Neural cell (in vitro differentiated cells): ENCODE measurements around the gene LEPR. TPM values are rescaled to one million over a fixed set of nuclear protein-coding genes. Genes with fewer than 3 reads are reported as not detected.

Experiments
- H2AFZ ChIP-seq: fragments of 200-600, 300-800 bp; sonication (generic), shearing (Covaris generic); 2 replicates; pipeline ENCODE4 v1.6.0; 2014; ENCODE audit warnings: low read depth, mild to moderate bottlenecking, antibody characterized with exemption, low read length, moderate library complexity
- H3F3A ChIP-seq: fragments of 200-600 bp; shearing (Covaris generic); 2 replicates; pipeline ENCODE4 v1.6.1; 2016; ENCODE audit warnings: mild to moderate bottlenecking, moderate library complexity, mixed read lengths, antibody characterized with exemption, low read length; ENCODE audit not compliant: insufficient read depth, poor library complexity, severe bottlenecking
- H3K27ac ChIP-seq: fragments of 200-600, 300-800 bp; sonication (generic), shearing (Covaris generic); 2 replicates; pipeline ENCODE4 v1.5.1; 2014; ENCODE audit warnings: mild to moderate bottlenecking, low read length, moderate library complexity
- H3K27me3 ChIP-seq: fragments of 300-800, 200-600 bp; sonication (generic), shearing (Covaris generic); 2 replicates; pipeline ENCODE4 v1.6.0; 2014; ENCODE audit warnings: mild to moderate bottlenecking, low read depth, low read length, moderate library complexity; ENCODE audit not compliant: insufficient read depth
- H3K36me3 ChIP-seq: fragments of 300-800, 200-600 bp; sonication (generic), shearing (Covaris generic); 2 replicates; pipeline ENCODE4 v1.5.1; 2014; ENCODE audit warnings: mild to moderate bottlenecking, antibody characterized with exemption, low read length, moderate library complexity; ENCODE audit not compliant: insufficient read depth
- H3K4me2 ChIP-seq: fragments of 300-800, 200-600 bp; sonication (generic), shearing (Covaris generic); 2 replicates; pipeline ENCODE4 v1.6.0; 2014; ENCODE audit warnings: mild to moderate bottlenecking, low read length
- H3K4me3 ChIP-seq: fragments of 300-800, 200-600 bp; sonication (generic), shearing (Covaris generic); 2 replicates; pipeline ENCODE4 v1.5.1; 2014; ENCODE audit warnings: mild to moderate bottlenecking, low read length, moderate library complexity
- H3K79me2 ChIP-seq: fragments of 200-600 bp; shearing (Covaris generic); replicated peaks from 2 replicates; pipeline ENCODE4 v1.6.0; 2014; ENCODE audit warnings: mild to moderate bottlenecking, low read length, moderate library complexity; ENCODE audit not compliant: insufficient read depth
- H3K9ac ChIP-seq: fragments of 300-800, 200-600 bp; sonication (generic), shearing (Covaris generic); 2 replicates; pipeline ENCODE4 v1.6.1; 2016; ENCODE audit warnings: mild to moderate bottlenecking, low read length, mixed read lengths
- H3K9me2 ChIP-seq: fragments of 200-600 bp; shearing (Covaris generic); 2 replicates; pipeline ENCODE4 v1.6.1; 2016; ENCODE audit warnings: mild to moderate bottlenecking, low read length, mixed read lengths; ENCODE audit not compliant: insufficient read depth
- H3K9me3 ChIP-seq: fragments of 200-600, 300-800 bp; sonication (generic), shearing (Covaris generic); 2 replicates; pipeline ENCODE4 v1.6.1; 2016; ENCODE audit warnings: mild to moderate bottlenecking, mixed run types, low read length, moderate library complexity, mixed read lengths
- H4K20me1 ChIP-seq: fragments of 200-600 bp; shearing (Covaris generic); 2 replicates; pipeline ENCODE4 v1.6.1; 2016; ENCODE audit warnings: mild to moderate bottlenecking, mixed run types; ENCODE audit not compliant: insufficient read depth
- CTCF ChIP-seq: fragments of 450-650 bp; IDR thresholded peaks from 2 replicates; pipeline ENCODE4 v1.5.1; 2014; ENCODE audit warnings: antibody characterized with exemption, mild to moderate bottlenecking, moderate library complexity; ENCODE audit not compliant: poor library complexity, severe bottlenecking
- EP300 ChIP-seq: fragments of 450-650 bp; conservative IDR thresholded peaks from 2 replicates; pipeline ENCODE4 v1.6.1; 2014; ENCODE audit warnings: antibody characterized with exemption, mild to moderate bottlenecking, moderate library complexity; ENCODE audit not compliant: poor library complexity, severe bottlenecking
- EZH2 ChIP-seq: fragments of 200-600, 300-800 bp; shearing (Covaris generic), sonication (generic); IDR thresholded peaks from 2 replicates; pipeline ENCODE4 v1.6.1; 2014; ENCODE audit warnings: antibody characterized with exemption, low read length, borderline replicate concordance, mild to moderate bottlenecking; ENCODE audit not compliant: insufficient read depth, poor library complexity, severe bottlenecking
- MXI1 ChIP-seq: fragments of 450-650 bp; conservative IDR thresholded peaks from 2 replicates; pipeline ENCODE4 v1.6.1; 2014; ENCODE audit warnings: antibody characterized with exemption, mild to moderate bottlenecking; ENCODE audit not compliant: poor library complexity, severe bottlenecking
- POLR2AphosphoS5 ChIP-seq: IDR thresholded peaks from 2 replicates; pipeline ENCODE4 v1.6.1; 2012
- RAD21 ChIP-seq: fragments of 450-650 bp; conservative IDR thresholded peaks from 2 replicates; pipeline ENCODE4 v1.6.1; 2014; ENCODE audit warnings: antibody characterized with exemption, mild to moderate bottlenecking, moderate library complexity
- REST ChIP-seq: IDR thresholded peaks from 2 replicates; pipeline ENCODE4 v1.6.1; 2012; ENCODE audit warnings: borderline replicate concordance
- SMC3 ChIP-seq: fragments of 450-650 bp; conservative IDR thresholded peaks from 2 replicates; pipeline ENCODE4 v1.6.1; 2014; ENCODE audit warnings: antibody characterized with exemption, mild to moderate bottlenecking, moderate library complexity; ENCODE audit not compliant: poor library complexity
- TAF1 ChIP-seq: IDR thresholded peaks from 2 replicates; pipeline ENCODE4 v1.6.1; 2012; ENCODE audit warnings: low read depth
- polyA plus RNA-seq: library from polyadenylated mRNA; depleted of rRNA; stranded (reverse); fragments of >200 nt; gene quantifications from 2 replicates; pipeline ENCODE4 v1.2.3, GENCODE V29; 2014

Gene LEPR
- polyA plus RNA-seq, 1 donor from 2014 or later = 4.0 TPM

GRCh38 chr1:65386439-65386838 lies 34.0 kb upstream of the LEPR start:
- no peaks in the 10 kb centered on the region for H4K20me1 ChIP-seq
- H3K36me3 ChIP-seq = peaks cover 16% of the 10 kb centered on the region
- TF ChIP-seq MXI1 = no peak
- no peak for TF ChIP-seq TAF1
- no peak for TF ChIP-seq RAD21
- TF ChIP-seq SMC3 = no peak
- TF ChIP-seq REST = no peak
- no peak for TF ChIP-seq CTCF
- no peak for TF ChIP-seq EP300
- no peak for TF ChIP-seq POLR2AphosphoS5
- no peak for TF ChIP-seq EZH2

GRCh38 chr1:65387821-65388220 lies 32.6 kb upstream of the LEPR start:
- Histone ChIP-seq H4K20me1 (no peaks in the 10 kb centered on the region), H3K27me3 (no peaks in the 10 kb centered on the region), H2AFZ (no peak overlapping the region), H3K27ac (no peak overlapping the region), H3K9me2 (no peaks in the 10 kb centered on the region), H3K9ac (no peak overlapping the region), H3K9me3 (no peaks in the 10 kb centered on the region), H3K4me2 (no peak overlapping the region), H3K36me3 (peaks cover 16% of the 10 kb centered on the region), H3F3A (no peaks in the 10 kb centered on the region), H3K4me3 (no peak overlapping the region), H3K79me2 (no peaks in the 10 kb centered on the region)
- no peak for TF ChIP-seq CTCF
- no peak for TF ChIP-seq EZH2
- TF ChIP-seq POLR2AphosphoS5 = no peak
- no peak for TF ChIP-seq SMC3
- TF ChIP-seq RAD21 = no peak
- TF ChIP-seq REST = no peak
- no peak for TF ChIP-seq EP300
- TF ChIP-seq MXI1 = no peak
- no peak for TF ChIP-seq TAF1

More at GRCh38 chr1:65386439-65386838, 34.0 kb upstream of the LEPR start:
- Histone ChIP-seq H3K79me2 (no peaks in the 10 kb centered on the region), H3K27ac (no peak overlapping the region), H3K9me3 (no peaks in the 10 kb centered on the region), H3K27me3 (no peaks in the 10 kb centered on the region), H3K9me2 (no peaks in the 10 kb centered on the region), H3F3A (no peaks in the 10 kb centered on the region), H3K4me3 (no peak overlapping the region), H2AFZ (no peak overlapping the region), H3K9ac (no peak overlapping the region), H3K4me2 (no peak overlapping the region)
